ENCODE data around the gene PPP6R1. TPM values are rescaled to one million over a fixed set of nuclear protein-coding genes. Genes with fewer than 3 reads are reported as not detected.

PPP6R1 gene
- total RNA-seq, 1 experiment from 2014 or later = 51.7 TPM

DNA sequence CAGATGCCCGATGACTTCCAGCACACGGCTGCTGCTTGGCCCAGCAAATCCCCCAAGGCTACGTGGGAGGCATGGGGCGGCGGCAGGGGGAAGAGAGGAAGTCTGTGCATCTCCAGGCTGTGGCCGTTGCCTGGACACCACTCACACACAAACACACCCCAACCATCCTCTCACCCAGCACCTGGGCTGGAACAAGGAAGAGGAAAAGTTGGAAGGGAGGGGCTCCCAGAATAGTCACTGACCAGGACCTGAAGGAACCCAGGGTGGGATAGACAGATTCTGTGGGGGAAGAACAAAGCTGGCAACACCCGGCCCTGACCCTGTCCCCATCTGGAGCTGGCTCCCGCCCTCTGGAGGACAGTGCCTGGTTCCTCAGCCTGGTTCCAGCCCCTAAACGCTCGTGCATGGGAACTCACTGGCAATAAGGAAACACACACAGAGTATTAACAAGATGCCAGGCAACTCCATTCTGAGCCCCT, 11.2 kb downstream of the PPP6R1 start:
- DNase-seq = peak; percentile 66
- peaks cover 18% of the 10 kb centered on the region for H3K36me3 ChIP-seq (replicated peaks; ENCODE audit: control insufficient read depth, insufficient read depth, low read length)
- no peaks in the 10 kb centered on the region for H3K27me3 ChIP-seq (ENCODE audit: control insufficient read depth, insufficient read depth, low read length)
- H3K4me3 ChIP-seq (ENCODE audit: insufficient read depth, low read depth, low read length) = no peak overlapping the region

DNA sequence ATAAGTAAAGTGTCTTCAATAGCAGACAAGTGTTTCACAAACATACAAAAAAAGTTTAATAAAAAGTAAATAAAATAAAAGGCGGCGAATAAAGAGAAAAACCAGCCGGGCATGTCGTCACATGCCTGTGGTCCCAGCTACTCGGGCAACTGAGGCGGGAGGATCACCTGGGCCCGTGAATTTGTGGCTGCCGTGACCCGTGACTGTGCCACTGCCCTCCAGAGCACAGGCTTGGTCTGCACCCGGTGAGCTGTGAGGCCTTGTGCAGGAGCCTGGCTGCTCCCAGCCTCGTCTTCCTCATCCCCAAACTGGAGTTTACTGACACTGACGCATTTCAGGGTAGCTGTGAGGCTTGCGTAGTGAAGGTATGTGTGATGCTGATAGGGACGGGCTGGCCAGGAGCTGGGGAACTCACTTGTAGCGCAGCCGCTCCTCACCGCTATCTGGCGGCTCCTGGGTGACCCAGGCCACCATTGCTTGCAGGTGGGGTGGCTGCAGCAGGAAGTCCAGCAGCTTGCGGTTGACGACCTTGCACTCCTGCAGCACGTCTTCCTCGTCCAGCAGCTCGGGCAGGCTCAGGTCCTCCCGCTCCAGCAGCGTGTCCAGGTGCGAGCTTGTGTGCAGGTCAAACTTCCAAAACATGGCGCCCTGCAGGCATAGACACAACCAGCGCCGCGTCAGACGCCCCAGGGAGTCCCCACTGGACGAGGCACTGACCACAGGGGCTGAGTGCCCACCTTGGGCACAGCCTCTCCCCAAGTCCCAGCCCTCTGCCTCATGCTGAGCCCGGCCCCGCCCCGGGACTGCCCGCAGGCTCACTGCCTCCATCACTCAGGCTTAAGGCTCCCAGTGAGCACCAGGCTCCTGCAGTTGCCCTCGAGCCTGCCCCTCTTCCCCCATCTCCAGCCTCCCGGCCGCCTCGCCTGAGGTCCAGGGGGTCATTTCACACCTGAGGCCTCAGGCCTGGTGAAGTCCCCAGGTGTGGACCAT, 12.1 kb downstream of the PPP6R1 start:
- peak; percentile 56 for DNase-seq
- no peaks in the 10 kb centered on the region for H3K27me3 ChIP-seq (ENCODE audit: control insufficient read depth, insufficient read depth, low read length)
- no peak overlapping the region for H3K4me3 ChIP-seq (ENCODE audit: insufficient read depth, low read depth, low read length)
- H3K36me3 ChIP-seq (replicated peaks; ENCODE audit: control insufficient read depth, insufficient read depth, low read length) = peaks cover 27% of the 10 kb centered on the region

DNA sequence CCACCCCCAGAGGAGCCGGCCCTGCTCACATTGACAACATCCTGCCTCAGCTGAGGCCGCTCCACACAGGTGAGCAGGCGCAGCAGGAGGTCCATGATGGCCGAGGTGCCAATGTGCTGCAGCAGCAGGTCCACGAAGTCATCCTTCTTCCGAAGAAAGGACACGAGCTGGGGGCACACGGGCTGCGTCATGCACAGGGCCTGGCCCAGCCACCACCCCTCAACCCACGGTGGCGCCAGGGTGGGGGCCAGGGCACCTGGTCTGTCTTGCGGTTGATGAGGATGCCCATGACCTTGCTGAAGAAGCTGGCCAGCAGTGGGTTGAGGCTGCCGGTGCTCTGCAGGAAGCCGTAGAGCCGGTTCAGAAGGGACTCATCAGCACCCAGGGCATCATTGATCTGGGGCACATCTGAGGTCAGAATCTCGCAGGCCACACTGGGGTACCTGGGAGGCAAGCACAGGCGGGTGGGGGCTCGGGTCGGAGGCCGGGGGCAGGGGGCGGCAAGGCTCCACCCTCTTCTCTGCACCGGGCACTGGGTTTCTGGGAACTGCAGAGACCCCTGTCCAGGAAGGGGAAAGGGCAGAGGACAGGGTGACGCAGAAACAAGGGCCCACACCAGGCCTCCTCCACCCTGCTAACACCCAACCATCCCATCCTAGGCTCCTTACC, 13.4 kb downstream of the PPP6R1 start:
- H3K36me3 ChIP-seq (replicated peaks; ENCODE audit: control insufficient read depth, insufficient read depth, low read length) = peaks cover 32% of the 10 kb centered on the region
- no peak for DNase-seq
- no peaks in the 10 kb centered on the region for H3K27me3 ChIP-seq (ENCODE audit: control insufficient read depth, insufficient read depth, low read length)
- H3K4me3 ChIP-seq (ENCODE audit: insufficient read depth, low read depth, low read length) = no peak overlapping the region

DNA sequence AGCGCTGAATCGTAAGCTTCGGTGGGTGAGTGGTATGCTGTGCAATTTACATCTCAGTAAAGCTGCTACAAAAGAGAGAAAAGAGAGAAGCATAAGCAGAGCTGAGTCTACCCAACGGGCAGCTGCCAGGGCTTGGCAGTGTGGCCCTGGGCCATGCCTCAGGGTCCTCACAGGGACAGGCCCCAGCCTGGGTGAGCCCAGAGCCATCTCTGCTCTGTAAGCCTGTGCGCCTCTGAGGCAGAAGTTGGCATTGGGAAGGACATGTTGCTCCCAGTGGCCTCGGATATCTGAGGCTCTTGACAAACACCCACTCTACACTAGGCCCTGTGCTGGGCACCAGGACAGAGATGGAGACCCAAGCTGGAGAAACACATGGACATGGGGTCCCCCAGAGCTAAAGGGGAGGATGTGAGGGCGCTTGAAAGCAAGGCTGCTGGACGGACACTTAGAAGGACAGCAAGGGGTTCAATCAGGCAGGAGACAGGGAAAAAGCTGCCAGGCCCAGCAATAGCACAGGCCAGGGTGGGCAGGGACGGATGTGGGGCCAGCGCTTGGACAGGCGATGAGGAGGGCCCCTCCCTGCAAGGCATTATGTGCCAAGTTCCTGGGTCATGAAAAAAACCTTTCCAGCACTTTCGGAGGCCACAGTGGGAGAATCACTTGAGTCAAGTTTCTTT, 14.7 kb downstream of the PPP6R1 start:
- DNase-seq = no peak
- H3K27me3 ChIP-seq (ENCODE audit: control insufficient read depth, insufficient read depth, low read length) = no peaks in the 10 kb centered on the region
- no peak overlapping the region for H3K4me3 ChIP-seq (ENCODE audit: insufficient read depth, low read depth, low read length)
- peaks cover 38% of the 10 kb centered on the region for H3K36me3 ChIP-seq (replicated peaks; ENCODE audit: control insufficient read depth, insufficient read depth, low read length)

DNA sequence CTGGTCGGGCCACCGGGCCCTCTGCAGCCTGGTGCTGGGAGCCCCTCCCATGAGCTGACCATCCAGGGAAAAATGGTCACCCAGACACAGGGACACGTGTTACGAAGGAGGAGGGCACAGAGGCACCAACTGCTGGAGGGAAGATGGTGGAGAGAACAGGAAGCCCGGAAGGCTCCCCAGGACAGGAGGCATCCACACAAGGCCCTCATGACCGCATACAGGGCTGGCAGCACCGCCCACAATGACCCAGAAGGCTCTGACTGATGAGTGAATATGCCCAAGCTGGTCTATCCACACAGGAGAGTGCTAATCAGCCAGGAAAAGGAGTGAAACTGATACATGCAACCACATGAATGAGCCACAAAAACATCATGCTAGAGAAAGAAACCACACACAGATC, 16.3 kb downstream of the PPP6R1 start:
- DNase-seq = no peak
- Histone ChIP-seq H3K4me3 (ENCODE audit: insufficient read depth, low read depth, low read length) (no peak overlapping the region), H3K27me3 (ENCODE audit: control insufficient read depth, insufficient read depth, low read length) (no peaks in the 10 kb centered on the region), H3K36me3 (replicated peaks; ENCODE audit: control insufficient read depth, insufficient read depth, low read length) (peaks cover 45% of the 10 kb centered on the region)

DNA sequence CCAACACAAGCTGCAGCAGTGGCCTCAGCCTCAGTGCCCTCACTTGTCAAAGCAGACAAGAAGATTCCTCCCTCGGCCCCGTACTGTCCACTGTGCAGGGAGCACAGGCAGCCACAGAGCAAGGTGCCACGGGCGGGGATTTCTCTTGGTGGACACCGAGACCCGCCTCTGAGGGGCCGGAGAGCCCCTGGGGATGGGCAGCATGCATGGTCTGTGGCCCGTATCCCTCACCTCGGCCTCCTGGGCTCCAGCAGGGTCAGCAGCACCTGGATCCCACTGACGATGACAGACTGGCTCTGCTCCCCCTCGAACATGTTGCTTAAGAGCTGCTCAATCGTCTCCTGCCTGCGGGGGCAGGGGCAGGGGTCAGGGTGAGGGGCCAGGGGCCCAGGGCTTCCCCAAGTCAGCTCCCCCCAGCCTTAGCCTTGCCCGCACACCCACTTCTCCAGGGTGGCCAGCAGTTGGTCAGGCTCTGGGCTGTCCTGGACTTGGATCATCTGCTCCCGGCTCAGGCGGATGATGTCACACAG, 16.8 kb downstream of the PPP6R1 start:
- no peak for DNase-seq

DNA sequence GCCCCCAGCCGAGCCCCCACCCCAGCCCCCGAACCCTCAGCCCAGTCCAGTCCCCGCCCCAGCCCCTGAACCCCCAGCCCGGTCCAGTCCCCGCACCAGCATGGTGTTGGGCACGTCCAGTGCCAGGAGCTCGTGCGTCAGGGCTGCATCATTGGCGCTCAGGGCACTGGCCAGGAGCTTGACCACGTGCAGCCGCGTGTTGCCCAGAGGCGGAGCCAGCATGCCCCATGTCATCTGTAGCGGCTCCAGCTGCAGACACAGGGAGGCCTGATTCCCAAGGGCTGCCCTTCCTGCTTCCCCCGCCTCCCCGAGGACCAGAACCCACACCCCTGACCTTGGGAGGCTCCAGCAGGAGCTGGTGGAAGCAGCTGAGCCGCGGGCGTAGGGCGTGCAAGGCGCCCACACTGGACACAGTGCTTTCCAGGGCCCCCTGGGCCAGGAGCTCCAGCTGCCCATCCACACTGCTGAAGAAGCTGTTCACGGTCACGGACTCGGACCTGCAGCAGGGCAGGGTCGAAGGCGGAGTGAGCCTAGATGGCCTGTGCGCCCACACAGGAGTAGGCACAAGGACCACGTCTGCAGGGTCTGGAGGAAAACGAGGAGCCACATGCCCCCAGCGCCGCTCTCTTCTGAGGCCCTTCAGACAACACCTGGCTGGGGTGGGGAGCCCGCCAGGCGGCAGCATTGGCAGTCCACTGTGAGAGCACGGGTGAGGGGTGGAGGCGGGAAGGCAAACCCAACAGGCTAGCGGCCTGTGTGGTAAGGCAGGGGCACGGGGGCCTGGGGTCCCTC, 17.5 kb downstream of the PPP6R1 start:
- Histone ChIP-seq H3K27me3 (ENCODE audit: control insufficient read depth, insufficient read depth, low read length) (no peaks in the 10 kb centered on the region), H3K4me3 (ENCODE audit: insufficient read depth, low read depth, low read length) (no peak overlapping the region), H3K36me3 (replicated peaks; ENCODE audit: control insufficient read depth, insufficient read depth, low read length) (peaks cover 50% of the 10 kb centered on the region)
- DNase-seq = no peak

More for the DNA sequence above, 16.8 kb downstream of the PPP6R1 start:
- Histone ChIP-seq H3K36me3 (replicated peaks; ENCODE audit: control insufficient read depth, insufficient read depth, low read length) (peaks cover 47% of the 10 kb centered on the region), H3K27me3 (ENCODE audit: control insufficient read depth, insufficient read depth, low read length) (no peaks in the 10 kb centered on the region), H3K4me3 (ENCODE audit: insufficient read depth, low read depth, low read length) (no peak overlapping the region)

DNA sequence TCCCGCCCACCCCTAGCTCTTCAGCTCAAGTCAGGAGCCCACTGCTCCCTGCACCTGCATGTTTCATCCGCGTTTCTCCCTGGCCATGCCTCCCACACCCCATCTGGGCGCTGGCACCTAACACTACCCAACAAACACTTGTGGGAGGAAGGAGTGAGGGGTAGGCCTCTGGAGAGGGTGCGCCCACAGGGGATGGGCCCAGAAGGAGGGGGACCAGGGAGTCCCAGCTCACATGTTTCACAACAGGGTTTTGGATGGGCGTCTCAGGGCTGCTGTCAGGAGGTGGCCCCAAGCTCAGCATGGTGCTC, 18.1 kb downstream of the PPP6R1 start:
- Histone ChIP-seq H3K4me3 (ENCODE audit: insufficient read depth, low read depth, low read length) (no peak overlapping the region), H3K27me3 (ENCODE audit: control insufficient read depth, insufficient read depth, low read length) (no peaks in the 10 kb centered on the region), H3K36me3 (replicated peaks; ENCODE audit: control insufficient read depth, insufficient read depth, low read length) (peaks cover 51% of the 10 kb centered on the region)
- no peak for DNase-seq

DNA sequence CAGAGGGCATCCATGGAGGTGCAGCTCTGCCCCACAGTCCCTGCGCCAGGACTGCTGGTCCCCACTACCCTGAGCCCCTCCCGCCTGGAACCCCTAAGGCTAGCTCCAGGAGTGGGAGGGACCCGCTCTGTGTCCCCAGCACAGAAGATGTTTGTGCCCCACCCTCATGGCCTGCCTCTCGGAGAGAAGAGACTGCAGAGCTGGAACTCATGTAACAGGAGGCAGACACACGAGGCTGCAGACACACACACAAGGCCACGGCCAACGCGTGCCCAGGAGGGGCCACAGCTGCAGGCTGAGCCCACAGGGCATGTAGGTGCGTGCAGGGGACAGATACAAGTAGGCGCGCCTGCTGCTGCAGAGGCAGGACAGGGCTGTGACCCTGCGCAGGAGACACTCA, 19.8 kb downstream of the PPP6R1 start:
- no peak overlapping the region for H3K4me3 ChIP-seq (ENCODE audit: insufficient read depth, low read depth, low read length)
- DNase-seq = no peak
- peaks cover 49% of the 10 kb centered on the region for H3K36me3 ChIP-seq (replicated peaks; ENCODE audit: control insufficient read depth, insufficient read depth, low read length)
- no peaks in the 10 kb centered on the region for H3K27me3 ChIP-seq (ENCODE audit: control insufficient read depth, insufficient read depth, low read length)

DNA sequence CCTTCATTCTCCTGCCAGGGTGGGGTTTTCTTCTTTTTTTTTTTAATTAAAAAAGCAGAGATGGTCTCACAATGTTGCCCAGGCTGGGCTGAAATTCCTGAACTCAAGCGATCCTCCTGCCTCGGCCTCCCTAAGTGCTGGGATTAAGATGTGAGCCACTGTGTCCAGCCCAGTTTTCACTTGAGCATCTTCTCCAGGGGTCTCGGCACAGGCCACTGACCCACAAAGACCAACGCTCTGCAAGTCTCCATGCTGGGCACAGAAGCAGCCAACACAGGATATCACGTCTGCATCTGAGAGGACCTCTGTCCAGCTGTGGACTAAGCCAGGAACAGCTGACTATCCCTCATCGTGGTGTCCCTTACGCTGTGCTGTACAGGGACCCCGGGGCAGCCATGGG, 20.8 kb downstream of the PPP6R1 start:
- H3K27me3 ChIP-seq (ENCODE audit: control insufficient read depth, insufficient read depth, low read length) = no peaks in the 10 kb centered on the region
- H3K36me3 ChIP-seq (replicated peaks; ENCODE audit: control insufficient read depth, insufficient read depth, low read length) = peaks cover 45% of the 10 kb centered on the region
- H3K4me3 ChIP-seq (ENCODE audit: insufficient read depth, low read depth, low read length) = no peak overlapping the region
- DNase-seq = no peak

DNA sequence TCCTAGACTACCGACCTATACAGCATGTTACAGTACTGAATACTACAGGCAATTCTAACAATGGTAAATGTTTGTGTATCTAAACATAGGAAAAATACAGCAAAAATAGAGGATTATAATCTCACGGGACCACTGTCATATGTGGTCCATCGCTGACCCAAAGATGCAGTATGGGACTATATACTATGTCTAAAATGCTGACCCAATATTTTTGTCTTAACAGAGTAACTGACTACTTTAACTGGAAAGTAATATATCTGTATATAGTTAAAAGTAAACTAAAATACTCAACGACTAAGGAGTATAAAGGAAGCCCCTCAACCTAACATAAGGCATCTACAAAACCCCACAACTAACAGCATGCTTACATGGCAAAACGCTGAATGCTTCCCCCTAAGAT, 25.8 kb downstream of the PPP6R1 start:
- Histone ChIP-seq H3K36me3 (replicated peaks; ENCODE audit: control insufficient read depth, insufficient read depth, low read length) (peaks cover 30% of the 10 kb centered on the region), H3K27me3 (ENCODE audit: control insufficient read depth, insufficient read depth, low read length) (no peaks in the 10 kb centered on the region), H3K4me3 (ENCODE audit: insufficient read depth, low read depth, low read length) (no peak overlapping the region)
- no peak for DNase-seq

DNA sequence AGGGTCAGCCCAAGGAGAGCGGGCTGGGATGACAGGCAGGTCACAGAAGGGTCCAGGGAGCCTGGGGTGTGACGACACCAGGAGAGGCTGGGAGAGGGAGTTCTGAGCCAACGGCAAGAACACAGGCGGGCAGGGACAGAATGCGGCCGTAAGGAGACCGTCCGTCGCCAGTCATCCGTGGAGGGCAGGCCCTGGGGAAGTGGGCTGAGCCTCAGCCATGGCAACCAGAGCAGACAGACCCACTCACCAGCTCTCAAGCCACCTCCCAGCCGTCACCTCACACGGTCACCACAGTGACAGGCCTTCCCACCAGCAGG, 26.6 kb downstream of the PPP6R1 start:
- Histone ChIP-seq H3K36me3 (replicated peaks; ENCODE audit: control insufficient read depth, insufficient read depth, low read length) (peaks cover 29% of the 10 kb centered on the region), H3K4me3 (ENCODE audit: insufficient read depth, low read depth, low read length) (no peak overlapping the region), H3K27me3 (ENCODE audit: control insufficient read depth, insufficient read depth, low read length) (no peaks in the 10 kb centered on the region)
- DNase-seq = no peak

DNA sequence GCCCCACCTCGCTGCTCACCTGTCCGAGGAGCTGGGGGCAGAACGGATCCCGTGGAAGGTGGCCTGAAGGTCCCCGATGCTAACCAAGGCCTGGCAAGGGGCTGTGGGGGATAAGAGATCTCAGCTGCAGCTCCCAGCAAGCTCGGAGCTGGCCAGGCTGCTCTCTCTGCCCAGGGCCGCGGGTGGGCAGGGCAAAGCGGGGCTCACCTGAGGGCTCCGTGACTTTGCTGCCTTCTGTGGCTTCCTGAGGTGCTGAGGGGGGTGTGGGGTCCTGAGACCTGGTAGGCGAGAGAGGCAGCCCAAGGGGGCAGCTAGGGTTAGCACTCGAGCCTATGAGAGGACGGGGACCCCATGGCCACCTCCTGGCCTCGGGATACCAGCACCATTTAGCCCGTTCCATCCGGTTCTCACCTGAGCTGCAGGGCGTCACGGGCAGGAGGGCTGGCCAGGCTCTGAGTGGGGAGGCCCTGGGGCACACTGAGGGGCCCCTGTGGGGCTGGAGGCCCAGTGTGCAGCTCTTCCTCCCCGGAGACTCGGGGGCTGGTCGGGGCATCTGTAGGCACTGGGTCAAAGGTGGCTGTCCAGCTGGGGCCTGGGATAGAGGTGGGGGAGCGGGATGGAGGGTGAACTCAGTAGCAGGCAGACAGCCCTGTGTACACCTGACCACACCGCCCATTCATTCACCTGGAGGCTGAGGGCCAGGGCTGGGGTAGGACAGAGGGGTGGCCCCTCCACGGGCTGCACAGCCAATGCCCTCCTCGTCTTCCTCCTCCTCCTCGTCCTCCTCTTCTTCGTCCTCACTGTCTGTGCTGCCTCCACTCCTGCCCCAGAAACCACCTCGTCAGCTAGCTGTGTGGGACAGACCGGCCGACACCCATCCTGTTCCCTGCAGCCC, 27.2 kb downstream of the PPP6R1 start:
- peaks cover 23% of the 10 kb centered on the region for H3K36me3 ChIP-seq (replicated peaks; ENCODE audit: control insufficient read depth, insufficient read depth, low read length)
- DNase-seq = no peak
- H3K4me3 ChIP-seq (ENCODE audit: insufficient read depth, low read depth, low read length) = no peak overlapping the region
- no peaks in the 10 kb centered on the region for H3K27me3 ChIP-seq (ENCODE audit: control insufficient read depth, insufficient read depth, low read length)

Measured in H7 (cell line).